NCI-H460 (cell line): ENCODE data around the gene ADO. TPM values are rescaled to one million over a fixed set of nuclear protein-coding genes. Genes with fewer than 3 reads are reported as not detected.

Experiments
- DNase-seq: peaks from one replicate; pipeline ENCODE4 v3.0.0-alpha.2; 2016; ENCODE audit warnings: low read depth; ENCODE audit errors: extremely low read depth
- total RNA-seq: library from RNA; depleted of rRNA; stranded (reverse); fragments of >200 nt; shearing (Covaris generic); gene quantifications from 2 replicates; pipeline ENCODE4 v1.2.3, GENCODE V29; 2014

ADO gene
- total RNA-seq, 1 experiment from 2014 or later = 41.0 TPM

GRCh38 chr10:62790571-62790970 is 13.9 kb upstream of the ADO start:
- DNase-seq = no peak

DNA sequence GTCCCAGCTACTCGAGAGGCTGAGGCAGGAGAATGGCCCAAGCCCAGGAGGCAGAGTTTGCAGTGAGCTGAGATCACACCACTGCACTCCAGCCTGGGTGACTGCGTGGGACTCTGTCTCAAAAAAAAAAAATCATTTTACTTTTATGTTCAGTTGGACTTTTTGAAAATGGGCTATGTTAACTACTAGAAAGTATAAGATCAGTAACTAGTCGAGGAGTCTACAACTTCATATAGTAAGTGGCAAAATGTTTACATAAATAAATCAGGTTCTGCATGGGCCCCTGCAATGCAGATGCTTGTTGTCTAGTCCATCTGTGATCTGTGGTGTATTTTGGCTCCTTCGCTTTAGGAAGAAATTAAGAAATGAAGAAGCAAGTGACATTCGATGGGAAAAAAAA is 12.3 kb upstream of the ADO start:
- DNase-seq = no peak

DNA sequence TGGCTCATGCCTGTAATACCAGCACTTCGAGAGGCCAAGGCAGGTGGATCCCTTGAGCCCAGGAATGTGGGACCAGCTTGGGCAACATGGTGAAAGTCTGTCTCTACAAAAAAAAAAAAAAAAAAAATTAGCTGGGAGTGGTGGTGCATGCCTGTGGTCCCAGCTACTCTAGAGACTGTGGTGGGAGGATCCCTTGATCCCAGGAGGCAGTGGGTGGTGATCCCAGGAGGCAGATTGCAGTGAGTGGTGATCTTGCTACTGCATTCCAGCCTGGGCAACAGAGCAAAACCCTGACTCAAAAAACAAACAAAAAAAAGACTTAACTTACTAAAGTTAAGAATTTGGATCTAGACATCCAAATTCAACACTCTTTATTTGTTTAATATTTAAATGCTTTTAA is 10.2 kb upstream of the ADO start:
- DNase-seq = no peak

DNA sequence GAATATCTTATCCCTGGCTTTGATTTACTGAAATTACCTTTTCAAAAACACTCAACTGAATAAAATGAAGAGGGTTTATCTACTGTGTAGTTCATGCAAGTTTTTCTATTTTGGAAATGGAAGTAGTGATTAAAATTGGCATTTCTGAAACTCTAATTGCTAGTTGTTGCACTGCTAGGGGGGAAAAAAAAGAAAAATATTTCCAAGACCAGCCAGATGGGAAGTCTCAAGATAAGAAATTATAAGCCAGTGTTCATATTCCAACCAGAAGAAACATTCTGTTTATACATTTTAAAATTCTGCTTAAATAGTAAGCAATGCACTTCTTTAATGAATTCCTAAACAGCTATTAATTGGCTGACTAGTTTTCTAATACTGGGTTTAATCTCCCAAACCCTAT is 9.4 kb upstream of the ADO start:
- no peak for DNase-seq

GRCh38 chr10:62795762-62796161 is 8.8 kb upstream of the ADO start:
- DNase-seq = no peak

GRCh38 chr10:62796896-62797295 is 7.6 kb upstream of the ADO start:
- no peak for DNase-seq

DNA sequence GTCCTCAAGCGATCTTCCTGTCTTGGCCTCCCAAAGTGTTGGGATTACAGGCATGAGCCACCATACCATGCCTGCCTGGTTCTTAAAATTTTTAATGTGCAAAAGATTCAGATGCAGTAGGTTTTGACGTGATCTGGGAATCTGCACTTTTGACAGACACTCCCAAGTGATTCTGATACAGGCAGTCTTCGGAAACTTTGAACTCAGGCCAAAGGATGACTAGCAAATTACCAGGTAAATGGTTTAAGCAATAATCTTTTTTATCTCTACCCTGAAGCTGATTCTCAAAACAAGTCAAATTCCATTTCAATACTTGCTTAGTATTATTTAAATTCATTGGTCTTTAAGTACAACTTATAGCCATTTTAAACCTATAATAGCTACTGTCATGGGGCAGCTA is 2.6 kb upstream of the ADO start:
- DNase-seq = no peak

- DNase-seq = no peak
These were observed 680 bp upstream of the ADO start for GRCh38 chr10:62803724-62804355.

GRCh38 chr10:62805231-62806099 is 945 bp downstream of the ADO start:
- DNase-seq = no peak

DNA sequence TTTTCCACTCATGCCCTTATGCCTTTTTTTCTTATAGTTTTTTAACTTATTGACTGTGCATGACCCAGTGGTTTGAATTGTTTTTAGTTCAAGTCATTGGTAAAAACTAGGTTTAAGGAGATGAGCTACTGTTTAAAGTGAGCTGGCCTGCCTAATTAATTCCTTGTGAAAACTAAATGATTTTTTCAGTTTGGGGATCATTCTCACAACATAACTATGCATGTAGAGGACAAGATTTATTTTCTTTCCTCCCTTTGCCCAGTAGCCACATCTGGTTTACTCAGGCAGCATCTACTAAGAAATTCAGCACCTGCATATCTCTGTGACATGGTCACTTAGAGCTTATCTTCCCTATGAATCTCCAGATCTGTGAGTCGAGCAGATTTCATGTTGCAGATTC is 1.7 kb downstream of the ADO start:
- DNase-seq = no peak

DNA sequence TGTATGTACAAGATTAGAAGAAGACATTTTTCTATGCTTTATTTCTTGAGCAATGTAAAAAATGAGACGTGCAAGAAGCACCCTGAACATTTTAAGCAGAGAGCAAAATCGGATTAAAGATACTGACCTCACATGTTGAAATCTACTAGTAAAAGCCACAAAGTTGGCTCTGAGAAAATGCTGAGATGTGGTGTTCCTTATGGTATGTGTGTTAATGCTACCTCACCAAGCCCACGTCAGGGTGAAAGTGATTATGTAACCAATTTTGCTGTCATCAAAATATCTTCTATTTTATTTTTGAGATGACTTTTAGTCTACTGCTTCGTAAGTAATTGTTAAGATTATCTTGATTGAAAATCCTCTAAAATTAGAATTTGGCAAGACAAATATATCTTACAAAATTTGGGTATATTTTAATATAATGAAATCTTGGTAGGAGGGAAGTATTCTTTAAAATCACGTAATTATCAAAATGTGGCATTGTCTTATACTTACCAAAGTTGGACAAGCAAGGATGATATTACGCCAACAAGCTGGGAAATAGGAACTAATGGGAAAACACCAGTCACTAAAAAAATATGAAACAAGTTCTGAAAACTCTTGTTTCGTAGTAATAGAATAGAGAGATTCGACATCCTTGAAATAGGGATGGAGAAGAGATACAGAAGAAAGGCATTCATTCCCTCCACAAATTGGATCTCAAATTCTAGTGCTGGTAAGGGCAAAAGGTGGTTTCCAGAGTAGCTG is 5.8 kb downstream of the ADO start:
- DNase-seq = no peak

DNA sequence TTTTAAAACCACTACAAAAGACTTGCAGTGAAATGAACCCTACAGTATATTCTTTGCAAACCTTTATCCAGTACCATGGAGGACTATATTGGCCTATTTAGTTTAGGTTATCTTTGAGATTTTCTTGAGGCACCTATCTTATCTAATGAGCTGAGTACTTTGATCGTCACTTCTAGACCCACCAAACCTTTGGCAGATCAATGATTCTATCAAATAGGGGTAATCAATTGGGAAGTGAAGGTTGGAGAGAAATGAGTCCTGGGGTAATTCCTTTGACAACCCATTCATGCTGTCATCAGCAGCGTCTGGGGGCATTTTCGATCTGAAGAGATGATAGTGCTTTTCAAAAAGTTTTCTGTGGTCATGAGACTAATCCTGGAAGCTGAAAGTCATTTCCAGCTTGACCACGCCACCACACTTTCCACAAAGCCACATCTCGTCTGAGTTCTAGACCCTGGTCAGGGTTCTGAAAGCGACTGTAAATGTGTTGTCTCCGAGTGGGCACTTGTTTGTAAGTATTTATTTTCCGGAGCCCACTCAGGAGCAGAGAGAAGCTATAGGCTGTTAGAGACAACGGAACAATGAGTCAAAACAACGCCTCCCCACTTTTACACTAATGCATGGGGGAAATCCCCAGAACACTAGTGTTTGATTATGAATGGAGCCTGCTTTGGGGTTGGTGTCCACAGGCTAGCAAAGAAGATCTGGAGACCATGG is 6.8 kb downstream of the ADO start:
- no peak for DNase-seq

DNA sequence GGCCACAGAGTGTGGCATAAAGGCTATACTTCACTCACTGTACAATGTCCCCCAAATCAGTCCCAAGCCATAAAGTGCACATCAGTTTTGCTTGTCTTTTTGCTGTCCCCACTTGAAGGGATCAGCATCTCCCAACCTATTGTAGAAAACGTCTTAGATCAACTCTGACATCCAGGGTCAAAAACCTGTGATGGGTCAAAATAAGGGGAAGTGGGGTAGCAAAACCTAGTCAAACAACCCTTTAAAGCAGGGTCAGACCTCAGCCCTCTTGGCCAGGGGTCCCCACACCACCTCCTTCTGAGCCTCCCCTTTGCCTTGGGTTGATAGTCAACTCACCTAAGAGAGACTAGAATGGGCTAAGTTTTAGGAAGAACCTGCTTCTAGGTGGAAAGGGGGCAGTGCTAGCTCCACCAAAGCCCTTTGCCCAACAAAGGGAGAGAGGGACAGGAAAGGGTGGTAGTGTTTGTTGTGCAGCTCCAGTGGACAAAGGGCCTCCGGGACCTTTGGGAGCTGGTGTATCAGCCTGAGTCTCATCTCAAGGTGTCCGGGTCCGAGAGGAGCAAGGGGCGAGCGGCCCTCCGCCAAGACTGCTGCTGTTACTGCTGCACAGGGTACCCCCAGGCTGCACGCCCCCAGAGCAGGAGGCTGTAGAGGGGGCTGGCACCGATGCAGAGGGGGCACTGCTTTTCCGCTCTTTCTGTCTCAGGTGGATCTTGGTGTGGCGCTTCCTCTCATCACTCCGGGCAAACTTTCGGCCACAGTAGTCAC is 8.3 kb downstream of the ADO start:
- no peak for DNase-seq

DNA sequence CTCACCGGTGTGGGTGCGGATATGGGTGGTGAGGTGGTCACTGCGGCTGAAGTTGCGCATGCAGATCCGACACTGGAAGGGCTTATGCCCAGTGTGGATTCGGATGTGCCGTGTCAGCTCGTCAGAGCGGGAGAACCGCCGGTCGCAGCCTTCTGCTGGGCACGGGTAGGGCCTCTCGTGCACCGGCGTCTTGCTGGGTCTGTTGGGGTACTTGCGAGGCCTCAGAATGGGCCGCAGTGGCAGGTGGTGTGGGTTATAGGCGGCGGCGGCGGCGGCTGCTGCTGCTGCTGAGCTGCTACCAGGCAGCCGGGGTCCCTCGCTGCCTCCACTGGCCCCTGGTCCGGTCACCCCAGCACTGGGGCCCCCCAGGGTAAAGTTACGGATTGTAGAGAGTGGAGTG is 8.9 kb downstream of the ADO start:
- DNase-seq = no peak

DNA sequence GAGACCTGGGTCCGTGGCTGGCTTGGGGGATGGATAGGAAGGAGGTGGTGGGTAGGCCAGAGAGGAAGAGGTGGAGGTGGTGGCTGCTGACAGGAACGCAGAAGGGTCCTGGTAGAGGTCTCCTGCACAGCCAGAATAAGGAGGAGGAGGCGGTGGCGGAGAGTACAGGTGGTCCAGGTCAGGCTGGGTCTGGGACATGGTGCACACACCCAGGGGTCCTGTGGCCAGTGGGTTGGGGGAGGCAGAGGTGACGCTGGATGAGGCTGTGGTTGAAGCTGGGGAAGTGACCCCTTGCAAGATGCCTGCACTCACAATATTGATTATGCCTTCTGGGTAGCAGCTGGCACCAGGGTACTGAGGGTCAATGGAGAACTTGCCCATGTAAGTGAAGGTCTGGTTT is 9.5 kb downstream of the ADO start:
- no peak for DNase-seq

DNA sequence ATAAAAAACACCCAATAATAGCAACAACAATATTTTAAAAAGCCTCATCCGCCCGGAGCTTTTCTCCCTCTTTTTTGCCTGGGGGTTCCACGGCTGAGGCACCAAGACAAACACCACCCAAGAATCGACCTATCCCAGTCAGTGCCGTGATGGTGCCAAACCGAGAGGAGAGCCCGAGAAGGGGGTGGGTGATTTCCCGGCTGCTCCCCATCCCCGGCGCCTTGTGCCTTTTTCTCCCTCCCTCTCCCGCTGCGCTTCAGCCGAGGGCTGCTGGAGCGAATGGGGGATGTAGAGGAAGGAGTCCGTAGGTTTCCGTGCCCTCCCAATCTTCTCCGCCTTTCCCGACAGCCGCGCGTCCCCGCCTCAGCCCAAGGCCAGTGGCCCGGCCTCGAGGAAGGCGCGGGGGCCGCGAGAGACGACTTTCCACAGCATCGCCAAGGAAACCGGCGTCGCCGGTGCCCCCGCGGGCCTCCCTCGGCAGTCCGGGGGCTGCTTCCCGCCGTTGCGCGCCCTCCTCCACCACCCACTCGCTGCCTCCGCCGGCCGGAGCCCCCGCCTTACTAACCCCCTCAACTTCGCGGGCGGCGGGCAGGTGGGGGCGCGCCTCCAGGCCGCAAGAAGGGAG is 10.3 kb downstream of the ADO start:
- no peak for DNase-seq

- DNase-seq = no peak
These were observed 11.0 kb downstream of the ADO start for GRCh38 chr10:62815381-62816075.

DNA sequence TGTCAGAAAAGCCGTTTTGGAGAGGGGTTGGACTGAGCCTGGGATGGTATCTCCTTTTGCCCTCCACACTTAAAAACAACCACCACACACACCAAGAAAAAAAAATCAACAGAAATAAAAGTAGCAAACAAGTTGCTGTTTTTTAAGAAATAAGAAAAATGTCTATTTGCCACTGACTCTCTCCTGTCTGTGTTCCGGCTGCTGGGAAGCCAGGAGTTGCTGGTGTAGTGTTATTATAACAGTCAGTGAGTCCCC is 11.5 kb downstream of the ADO start:
- DNase-seq = no peak

GRCh38 chr10:62816331-62817120 is 12.0 kb downstream of the ADO start, which contains the start of gene EGR2:
Gene EGR2 (minus strand): TSS chr10:62816366. CDS start chr10:62816029, 337 bp downstream.
- DNase-seq = peak; percentile 89
